ENCODE data around the gene KLF6. TPM values are rescaled to one million over a fixed set of nuclear protein-coding genes. Genes with fewer than 3 reads are reported as not detected.

KLF6 gene
- total RNA-seq, 1 donor from 2014 or later, result 319 TPM

DNA sequence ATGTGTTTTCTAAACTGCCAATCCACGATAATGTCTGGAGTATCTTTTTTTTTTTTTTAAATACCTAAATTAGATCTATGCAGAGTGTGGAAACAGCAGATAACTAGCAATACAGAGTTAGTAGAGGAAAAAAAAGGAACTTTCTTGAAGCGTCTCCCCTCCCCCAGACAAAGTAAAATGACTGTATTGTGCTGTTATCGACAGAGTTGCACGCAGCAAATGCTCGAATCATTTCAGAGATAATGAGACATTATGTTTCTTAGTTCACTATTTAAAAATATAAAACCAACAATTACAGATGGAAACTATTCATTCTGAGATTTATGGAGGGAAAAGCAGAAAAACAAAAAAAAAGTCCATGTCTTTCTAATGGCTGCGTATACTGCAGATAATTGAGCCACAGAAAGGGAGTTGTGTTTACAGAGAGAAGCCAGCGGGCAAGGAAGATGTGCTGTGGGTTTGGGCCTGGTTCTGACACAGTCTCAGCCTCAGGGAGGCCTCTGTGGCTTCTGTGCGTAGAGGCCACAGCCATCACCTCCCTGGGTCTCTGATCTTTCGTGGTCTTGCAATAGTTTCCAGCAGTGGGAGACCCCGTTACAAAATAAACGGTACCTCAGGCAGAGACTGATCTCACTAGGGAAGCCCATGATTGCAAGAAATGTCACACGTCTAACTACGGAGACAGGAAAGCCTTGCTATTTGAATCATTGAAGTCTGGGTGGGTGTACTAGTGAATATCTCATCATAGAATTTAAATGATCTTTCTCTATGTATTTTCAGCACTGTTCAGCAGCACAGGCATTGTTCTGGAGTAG is 19.1 kb upstream of the KLF6 start:
- TF ChIP-seq, protein P1, sequence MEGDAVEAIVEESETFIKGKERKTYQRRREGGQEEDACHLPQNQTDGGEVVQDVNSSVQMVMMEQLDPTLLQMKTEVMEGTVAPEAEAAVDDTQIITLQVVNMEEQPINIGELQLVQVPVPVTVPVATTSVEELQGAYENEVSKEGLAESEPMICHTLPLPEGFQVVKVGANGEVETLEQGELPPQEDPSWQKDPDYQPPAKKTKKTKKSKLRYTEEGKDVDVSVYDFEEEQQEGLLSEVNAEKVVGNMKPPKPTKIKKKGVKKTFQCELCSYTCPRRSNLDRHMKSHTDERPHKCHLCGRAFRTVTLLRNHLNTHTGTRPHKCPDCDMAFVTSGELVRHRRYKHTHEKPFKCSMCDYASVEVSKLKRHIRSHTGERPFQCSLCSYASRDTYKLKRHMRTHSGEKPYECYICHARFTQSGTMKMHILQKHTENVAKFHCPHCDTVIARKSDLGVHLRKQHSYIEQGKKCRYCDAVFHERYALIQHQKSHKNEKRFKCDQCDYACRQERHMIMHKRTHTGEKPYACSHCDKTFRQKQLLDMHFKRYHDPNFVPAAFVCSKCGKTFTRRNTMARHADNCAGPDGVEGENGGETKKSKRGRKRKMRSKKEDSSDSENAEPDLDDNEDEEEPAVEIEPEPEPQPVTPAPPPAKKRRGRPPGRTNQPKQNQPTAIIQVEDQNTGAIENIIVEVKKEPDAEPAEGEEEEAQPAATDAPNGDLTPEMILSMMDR (IDR thresholded peaks at IDR 0.05; ENCODE audit: insufficient read depth, low read depth, low read length), result no peak
- TF ChIP-seq EZH2 (IDR thresholded peaks at IDR 0.05; ENCODE audit: insufficient read depth, low read length), result no peak
- no peak overlapping the region for H3K4me3 ChIP-seq (ENCODE audit: insufficient read depth, low read depth, low read length)
- peak overlapping the region; percentile 35 for H2AFZ ChIP-seq (ENCODE audit: low read depth, low read length)
- FAIRE-seq (no peak), DNase-seq (ENCODE audit: low read depth) (no peak)
- H3K27me3 ChIP-seq (ENCODE audit: insufficient read depth, low read length), result no peaks in the 10 kb centered on the region
- Mint-ChIP-seq H3K4me3 (ENCODE audit: unreplicated experiment) (no peak overlapping the region), H3K9me3 (ENCODE audit: unreplicated experiment) (no peaks in the 10 kb centered on the region), H3K4me1 (ENCODE audit: low read depth, unreplicated experiment) (peaks cover 57% of the 10 kb centered on the region), H3K27me3 (ENCODE audit: low read depth, unreplicated experiment) (no peaks in the 10 kb centered on the region), H3K36me3 (ENCODE audit: low read depth, unreplicated experiment) (no peaks in the 10 kb centered on the region), H3K27ac (ENCODE audit: unreplicated experiment) (no peak overlapping the region)
- H4K20me1 ChIP-seq (ENCODE audit: insufficient read depth, low read length), result no peaks in the 10 kb centered on the region
- peak overlapping the region; percentile 96 for H3K27ac ChIP-seq (ENCODE audit: low read depth, low read length)
- H3K4me1 ChIP-seq (ENCODE audit: insufficient read depth, low read length), result peaks cover 47% of the 10 kb centered on the region
- no peaks in the 10 kb centered on the region for H3K79me2 ChIP-seq (ENCODE audit: insufficient read depth, low read length)
- peak overlapping the region; percentile 81 for H3K9ac ChIP-seq (ENCODE audit: low read length)
- no peaks in the 10 kb centered on the region for H3K9me3 ChIP-seq (ENCODE audit: insufficient read depth, low read depth, low read length)
- no peaks in the 10 kb centered on the region for H3K36me3 ChIP-seq (ENCODE audit: insufficient read depth, low read length)
- peak overlapping the region; percentile 8 for H3K4me2 ChIP-seq (ENCODE audit: low read length)

DNA sequence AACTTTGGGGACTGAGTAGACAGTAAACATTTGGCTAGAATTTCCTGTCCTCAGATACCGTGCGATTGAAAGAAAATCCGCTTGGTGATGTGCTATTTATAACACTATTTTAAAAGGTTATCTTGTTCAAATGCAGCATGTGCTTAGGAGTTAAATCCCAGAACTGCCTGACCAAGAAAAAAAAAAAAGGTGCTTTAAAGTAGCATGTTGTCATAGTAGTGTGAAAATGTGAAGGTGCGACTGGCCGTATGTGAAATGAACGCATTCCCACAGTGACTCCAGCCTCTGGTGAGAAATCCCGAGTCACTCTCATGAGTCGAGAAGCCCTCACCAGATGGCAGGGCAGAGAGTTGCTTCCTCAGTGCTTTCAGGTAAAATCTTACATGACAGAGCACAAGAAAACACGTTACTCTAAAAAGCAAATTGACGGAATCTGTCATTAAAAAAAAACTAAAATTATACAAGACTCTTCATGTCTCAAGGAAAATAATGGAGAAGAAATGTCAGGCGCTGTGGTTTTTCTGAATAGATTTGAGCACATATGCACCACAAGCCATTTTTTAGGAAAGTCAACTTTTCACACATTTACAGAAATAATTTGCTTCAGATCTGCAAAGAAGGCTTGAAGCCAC is 18.4 kb upstream of the KLF6 start:
- FAIRE-seq, result no peak

More for the DNA sequence above, 18.4 kb upstream of the KLF6 start:
- H3K27me3 ChIP-seq (ENCODE audit: insufficient read depth, low read length), result no peaks in the 10 kb centered on the region
- H3K4me3 ChIP-seq (ENCODE audit: insufficient read depth, low read depth, low read length), result no peak overlapping the region
- Mint-ChIP-seq H3K27ac (ENCODE audit: unreplicated experiment) (no peak overlapping the region), H3K9me3 (ENCODE audit: unreplicated experiment) (peaks cover under 1% of the 10 kb centered on the region), H3K4me1 (ENCODE audit: low read depth, unreplicated experiment) (peaks cover 49% of the 10 kb centered on the region), H3K27me3 (ENCODE audit: low read depth, unreplicated experiment) (no peaks in the 10 kb centered on the region), H3K4me3 (ENCODE audit: unreplicated experiment) (no peak overlapping the region), H3K36me3 (ENCODE audit: low read depth, unreplicated experiment) (no peaks in the 10 kb centered on the region)
- peaks cover 46% of the 10 kb centered on the region for H3K4me1 ChIP-seq (ENCODE audit: insufficient read depth, low read length)
- TF ChIP-seq, protein P1 (IDR thresholded peaks at IDR 0.05; ENCODE audit: insufficient read depth, low read depth, low read length), result no peak
- TF ChIP-seq EZH2 (IDR thresholded peaks at IDR 0.05; ENCODE audit: insufficient read depth, low read length), result no peak
- H2AFZ ChIP-seq (ENCODE audit: low read depth, low read length), result no peak overlapping the region
- H3K9ac ChIP-seq (ENCODE audit: low read length), result no peak overlapping the region
- H4K20me1 ChIP-seq (ENCODE audit: insufficient read depth, low read length), result no peaks in the 10 kb centered on the region
- H3K27ac ChIP-seq (ENCODE audit: low read depth, low read length), result peak overlapping the region; percentile 16
- H3K9me3 ChIP-seq (ENCODE audit: insufficient read depth, low read depth, low read length), result no peaks in the 10 kb centered on the region
- DNase-seq (ENCODE audit: low read depth), result no peak
- no peaks in the 10 kb centered on the region for H3K36me3 ChIP-seq (ENCODE audit: insufficient read depth, low read length)
- H3K4me2 ChIP-seq (ENCODE audit: low read length), result no peak overlapping the region
- no peaks in the 10 kb centered on the region for H3K79me2 ChIP-seq (ENCODE audit: insufficient read depth, low read length)

Data from astrocyte (in vitro differentiated cells and primary cell).